Neural progenitor cell (in vitro differentiated cells): ENCODE data around the gene GVQW3.

ENCODE experiments used
- EZH2 ChIP-seq: fragments of 200-600 bp; sonication (generic); IDR thresholded peaks from 2 replicates; pipeline ENCODE4 v1.6.1; 2017; ENCODE audit warnings: antibody characterized with exemption, mild to moderate bottlenecking, moderate library complexity
- EZH2phosphoT487 ChIP-seq: fragments of 200-600 bp; sonication (generic); IDR thresholded peaks from 2 replicates; pipeline ENCODE4 v1.6.1; 2017; ENCODE audit warnings: antibody characterized with exemption
- TF ChIP-seq, protein P1 (sequence below): fragments of 200-600 bp; sonication (generic); IDR thresholded peaks from 2 replicates; pipeline ENCODE4 v1.5.1; 2017; ENCODE audit warnings: antibody characterized with exemption, mild to moderate bottlenecking

DNA sequence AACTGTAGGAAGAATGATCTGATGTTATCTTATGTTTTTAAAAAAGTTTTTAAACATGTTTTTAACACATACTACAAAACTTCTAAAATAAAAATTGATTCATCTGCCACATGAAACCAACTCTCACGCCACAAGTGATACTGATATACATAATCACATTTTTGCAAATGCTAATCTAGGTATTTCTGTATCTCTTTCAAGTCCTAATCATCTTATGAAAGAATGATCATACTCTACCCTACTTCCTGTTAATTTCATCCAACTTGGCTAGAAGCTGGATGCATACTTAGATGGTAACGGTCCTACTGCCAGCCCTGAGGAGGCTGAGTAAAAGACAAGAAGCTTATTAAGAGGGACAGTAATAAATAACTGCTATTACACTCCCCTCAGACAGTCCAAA, 19.3 kb upstream of the GVQW3 start:
- TF ChIP-seq, protein P1, sequence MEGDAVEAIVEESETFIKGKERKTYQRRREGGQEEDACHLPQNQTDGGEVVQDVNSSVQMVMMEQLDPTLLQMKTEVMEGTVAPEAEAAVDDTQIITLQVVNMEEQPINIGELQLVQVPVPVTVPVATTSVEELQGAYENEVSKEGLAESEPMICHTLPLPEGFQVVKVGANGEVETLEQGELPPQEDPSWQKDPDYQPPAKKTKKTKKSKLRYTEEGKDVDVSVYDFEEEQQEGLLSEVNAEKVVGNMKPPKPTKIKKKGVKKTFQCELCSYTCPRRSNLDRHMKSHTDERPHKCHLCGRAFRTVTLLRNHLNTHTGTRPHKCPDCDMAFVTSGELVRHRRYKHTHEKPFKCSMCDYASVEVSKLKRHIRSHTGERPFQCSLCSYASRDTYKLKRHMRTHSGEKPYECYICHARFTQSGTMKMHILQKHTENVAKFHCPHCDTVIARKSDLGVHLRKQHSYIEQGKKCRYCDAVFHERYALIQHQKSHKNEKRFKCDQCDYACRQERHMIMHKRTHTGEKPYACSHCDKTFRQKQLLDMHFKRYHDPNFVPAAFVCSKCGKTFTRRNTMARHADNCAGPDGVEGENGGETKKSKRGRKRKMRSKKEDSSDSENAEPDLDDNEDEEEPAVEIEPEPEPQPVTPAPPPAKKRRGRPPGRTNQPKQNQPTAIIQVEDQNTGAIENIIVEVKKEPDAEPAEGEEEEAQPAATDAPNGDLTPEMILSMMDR: no peak
- no peak for TF ChIP-seq EZH2
- no peak for TF ChIP-seq EZH2phosphoT487
